ENCODE results near the gene ASIC1. TPM values are rescaled to one million over a fixed set of nuclear protein-coding genes. Genes with fewer than 3 reads are reported as not detected.

ASIC1 gene
- total RNA-seq, 8 experiments from 2014 or later: 1.3 to 14.5 (median 7.6) TPM

GRCh38 chr12:50069539-50069938 is 12.1 kb downstream of the ASIC1 start:
- WGBS, 10 experiments: 81 to 100% (median 100%) methylated on average over 1 to 3 of the region's 3 CpGs
- ATAC-seq (replicated peaks in 6 of 8): no peak
- Histone ChIP-seq H3K4me1 (replicated peaks in 1 of 2) (peaks cover 3% of the 10 kb centered on the region in 2 donors), H3K4me3 (no peak overlapping the region), H3K27ac (no peak overlapping the region)
- in situ Hi-C loops (cut with MboI; ENCODE audit: low pct_unique_long_range_greater_than_20kb in 2 of 9, low sequenced_read_pairs in 9 of 9, unreplicated experiment in 9 of 9): loop anchor here in 4 of 9 experiments (25.0 kb wide), 2 partner anchors 107 to 207 kb away; partner anchors contain the start of genes AQP2 (in 3 of the 4), AQP5 (in 3 of the 4) and AQP6 (in 3 of the 4)

DNA sequence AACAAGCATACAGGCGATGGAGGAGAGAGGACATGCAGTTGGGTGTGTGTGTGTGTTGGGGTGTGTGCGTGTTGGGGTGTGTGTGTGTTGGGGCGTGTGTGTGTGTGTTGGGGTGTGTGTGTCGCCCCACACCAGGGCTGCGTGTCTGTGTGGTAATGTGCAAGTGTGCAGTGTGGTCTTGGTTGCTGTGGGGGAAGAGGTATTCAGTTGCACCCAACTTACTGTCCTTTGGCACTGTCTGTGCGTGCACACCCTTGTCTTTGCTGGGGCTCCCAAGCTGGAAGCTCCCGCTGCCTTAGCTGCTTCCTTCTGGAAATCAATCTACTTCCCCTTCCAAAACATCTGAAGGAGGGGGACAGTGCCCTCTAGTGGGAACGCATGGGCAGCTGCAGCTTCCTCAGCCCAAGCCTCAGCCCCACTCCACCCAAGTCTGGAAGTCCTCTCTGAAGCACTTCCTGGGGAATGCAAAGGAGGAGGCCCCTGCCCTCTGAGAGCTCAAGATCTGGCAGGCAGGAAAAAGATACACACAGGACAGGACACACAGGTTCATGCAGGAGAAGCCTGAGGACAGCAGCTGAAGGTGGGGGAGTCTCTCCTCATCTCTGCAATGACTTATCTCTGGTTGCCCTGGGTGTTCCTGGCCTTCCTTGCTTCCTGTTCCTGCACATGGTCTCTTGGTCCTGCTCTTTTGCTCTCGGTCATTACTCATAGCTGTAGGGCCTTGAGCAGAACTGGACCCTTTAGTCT is 13.1 kb downstream of the ASIC1 start:
- peak; percentile 70 to 85 (median 76) for ATAC-seq (replicated peaks in 6 of 8)
- no peak overlapping the region for H3K4me3 ChIP-seq
- in situ Hi-C loops (cut with MboI; ENCODE audit: low pct_unique_long_range_greater_than_20kb in 2 of 9, low sequenced_read_pairs in 9 of 9, unreplicated experiment in 9 of 9): loop anchor here in 6 of 9 experiments (10.0 to 25.0 kb wide), 4 partner anchors 104 to 208 kb away; partner anchors contain the start of genes AQP5 (in 4 of the 6), AQP2 (in 3 of the 6) and AQP6 (in 3 of the 6)
- no peak overlapping the region for H3K27ac ChIP-seq
- H3K4me1 ChIP-seq (replicated peaks in 1 of 2): peaks cover 3% of the 10 kb centered on the region in 2 donors
- WGBS, 10 experiments: 0 to 67% (median 36%) methylated on average over 1 to 5 of the region's 9 CpGs; no CpG with 5 or more reads in 2 of the 10 experiments

- in situ Hi-C loops (cut with MboI; ENCODE audit: low pct_unique_long_range_greater_than_20kb in 2 of 9, low sequenced_read_pairs in 9 of 9, unreplicated experiment in 9 of 9): loop anchor here in 6 of 9 experiments (10.0 to 25.0 kb wide), 4 partner anchors 102 to 210 kb away; partner anchors contain the start of genes AQP5 (in 4 of the 6), AQP2 (in 3 of the 6) and AQP6 (in 3 of the 6)
- no peak for ATAC-seq (replicated peaks in 6 of 8)
- H3K4me3 ChIP-seq: no peak overlapping the region
- H3K4me1 ChIP-seq (replicated peaks in 1 of 2): peaks cover 3% of the 10 kb centered on the region in 2 donors
- WGBS, 10 experiments: 60 to 80% methylated on average over 1 to 2 of the region's 10 CpGs; no CpG with 5 or more reads in 8 of the 10 experiments
- H3K27ac ChIP-seq: no peak overlapping the region
Observed at GRCh38 chr12:50072198-50072907, 15.0 kb downstream of the ASIC1 start.

GRCh38 chr12:50073206-50073605 is 15.8 kb downstream of the ASIC1 start:
- no peak for ATAC-seq (replicated peaks in 6 of 8)
- Histone ChIP-seq H3K4me3 (no peak overlapping the region), H3K4me1 (replicated peaks in 1 of 2) (peaks cover 3% of the 10 kb centered on the region in 2 donors), H3K27ac (no peak overlapping the region)
- WGBS, 10 experiments: 86% methylated on average over 2 of the region's 7 CpGs; no CpG with 5 or more reads in 9 of the 10 experiments
- in situ Hi-C loops (cut with MboI; ENCODE audit: low pct_unique_long_range_greater_than_20kb in 2 of 9, low sequenced_read_pairs in 9 of 9, unreplicated experiment in 9 of 9): loop anchor here in 6 of 9 experiments (10.0 to 25.0 kb wide), 4 partner anchors 102 to 211 kb away; partner anchors contain the start of genes AQP5 (in 4 of the 6), AQP2 (in 3 of the 6) and AQP6 (in 3 of the 6)

DNA sequence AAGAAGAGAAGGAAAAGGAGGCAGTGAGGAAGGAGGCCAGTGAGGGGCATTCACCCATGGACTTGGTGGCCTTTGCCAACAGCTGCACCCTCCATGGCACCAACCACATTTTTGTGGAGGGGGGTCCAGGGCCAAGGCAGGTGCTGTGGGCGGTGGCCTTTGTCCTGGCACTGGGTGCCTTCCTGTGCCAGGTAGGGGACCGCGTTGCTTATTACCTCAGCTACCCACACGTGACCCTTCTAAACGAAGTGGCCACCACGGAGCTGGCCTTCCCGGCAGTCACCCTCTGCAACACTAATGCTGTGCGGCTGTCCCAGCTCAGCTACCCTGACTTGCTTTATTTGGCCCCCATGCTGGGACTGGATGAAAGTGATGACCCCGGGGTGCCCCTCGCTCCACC is 16.3 kb downstream of the ASIC1 start:
- 70 to 87% (median 75%) methylated on average over 3 to 6 of the region's 10 CpGs; no CpG with 5 or more reads in 6 of the 10 experiments for WGBS, 10 experiments
- in situ Hi-C loops (cut with MboI; ENCODE audit: low pct_unique_long_range_greater_than_20kb in 2 of 9, low sequenced_read_pairs in 9 of 9, unreplicated experiment in 9 of 9): loop anchor here in 6 of 9 experiments (10.0 to 25.0 kb wide), 4 partner anchors 101 to 211 kb away; partner anchors contain the start of genes AQP5 (in 4 of the 6), AQP2 (in 3 of the 6) and AQP6 (in 3 of the 6)
- Histone ChIP-seq H3K4me3 (no peak overlapping the region), H3K4me1 (replicated peaks in 1 of 2) (peaks cover 3% of the 10 kb centered on the region in 2 donors), H3K27ac (no peak overlapping the region)
- no peak for ATAC-seq (replicated peaks in 6 of 8)

GRCh38 chr12:50074936-50075807 is 17.8 kb downstream of the ASIC1 start:
- in situ Hi-C loops (cut with MboI; ENCODE audit: low pct_unique_long_range_greater_than_20kb in 2 of 9, low sequenced_read_pairs in 9 of 9, unreplicated experiment in 9 of 9): loop anchor here in 6 of 9 experiments (10.0 to 25.0 kb wide), 4 partner anchors 100 to 213 kb away; partner anchors contain the start of genes AQP5 (in 4 of the 6), AQP2 (in 3 of the 6) and AQP6 (in 3 of the 6)
- Histone ChIP-seq H3K4me1 (replicated peaks in 1 of 2) (peaks cover 2 to 3% of the 10 kb centered on the region in 2 donors), H3K27ac (no peak overlapping the region), H3K4me3 (no peak overlapping the region)
- WGBS, 10 experiments: 0 to 33% (median 20%) methylated on average over 1 to 2 of the region's 9 CpGs; no CpG with 5 or more reads in 6 of the 10 experiments
- ATAC-seq (replicated peaks in 6 of 8): peak; percentile 82 to 94 (median 94)

- H3K4me1 ChIP-seq (replicated peaks in 1 of 2): no peaks in the 10 kb centered on the region
- 86 to 100% methylated on average over 1 of the region's 1 CpG; no CpG with 5 or more reads in 8 of the 10 experiments for WGBS, 10 experiments
- no peak for ATAC-seq (replicated peaks in 6 of 8)
- in situ Hi-C loops (cut with MboI; ENCODE audit: low pct_unique_long_range_greater_than_20kb in 2 of 9, low sequenced_read_pairs in 9 of 9, unreplicated experiment in 9 of 9): loop anchor here in 2 of 9 experiments (10.0 kb wide), 2 partner anchors 99 to 111 kb away; partner anchors contain the start of gene AQP5 (in 1 of the 2)
- H3K27ac ChIP-seq: no peak overlapping the region
- H3K4me3 ChIP-seq: no peak overlapping the region
Observed at GRCh38 chr12:50075808-50076170, 18.4 kb downstream of the ASIC1 start.

DNA sequence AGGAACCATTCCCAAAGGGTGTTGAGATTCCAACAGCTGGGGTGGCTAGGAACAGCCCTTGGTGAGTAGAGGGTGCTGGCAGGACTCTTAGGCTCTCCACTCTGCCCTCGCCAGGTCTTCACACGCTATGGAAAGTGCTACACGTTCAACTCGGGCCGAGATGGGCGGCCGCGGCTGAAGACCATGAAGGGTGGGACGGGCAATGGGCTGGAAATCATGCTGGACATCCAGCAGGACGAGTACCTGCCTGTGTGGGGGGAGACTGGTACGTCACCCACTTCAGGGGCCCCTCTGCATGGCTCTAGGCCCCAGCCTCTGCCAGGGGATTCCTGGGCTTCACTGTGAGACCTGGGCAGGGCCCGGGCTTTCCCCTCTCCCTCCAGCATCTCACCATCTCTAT is 19.7 kb downstream of the ASIC1 start:
- 80 to 100% (median 85%) methylated on average over 1 to 8 of the region's 12 CpGs; no CpG with 5 or more reads in 5 of the 10 experiments for WGBS, 10 experiments
- Histone ChIP-seq H3K4me3 (no peak overlapping the region), H3K4me1 (replicated peaks in 1 of 2) (peaks cover 0 to 6% of the 10 kb centered on the region in 2 donors), H3K27ac (no peak overlapping the region)
- no peak for ATAC-seq (replicated peaks in 6 of 8)
- in situ Hi-C loops (cut with MboI; ENCODE audit: low pct_unique_long_range_greater_than_20kb in 2 of 9, low sequenced_read_pairs in 9 of 9, unreplicated experiment in 9 of 9): loop anchor here in 2 of 9 experiments (10.0 kb wide), 2 partner anchors 98 to 112 kb away; partner anchors contain the start of gene AQP5 (in 1 of the 2)

GRCh38 chr12:50078281-50078680 is 20.9 kb downstream of the ASIC1 start:
- Histone ChIP-seq H3K4me1 (replicated peaks in 1 of 2) (peaks cover 2 to 16% of the 10 kb centered on the region in 2 donors), H3K4me3 (no peak overlapping the region), H3K27ac (no peak overlapping the region)
- WGBS, 10 experiments: no CpG with 5 or more reads among the region's 10 CpGs
- in situ Hi-C loops (cut with MboI; ENCODE audit: low pct_unique_long_range_greater_than_20kb in 2 of 9, low sequenced_read_pairs in 9 of 9, unreplicated experiment in 9 of 9): loop anchor here in 2 of 9 experiments (10.0 kb wide), 2 partner anchors 97 to 113 kb away; partner anchors contain the start of gene AQP5 (in 1 of the 2)
- ATAC-seq (replicated peaks in 6 of 8): no peak

DNA sequence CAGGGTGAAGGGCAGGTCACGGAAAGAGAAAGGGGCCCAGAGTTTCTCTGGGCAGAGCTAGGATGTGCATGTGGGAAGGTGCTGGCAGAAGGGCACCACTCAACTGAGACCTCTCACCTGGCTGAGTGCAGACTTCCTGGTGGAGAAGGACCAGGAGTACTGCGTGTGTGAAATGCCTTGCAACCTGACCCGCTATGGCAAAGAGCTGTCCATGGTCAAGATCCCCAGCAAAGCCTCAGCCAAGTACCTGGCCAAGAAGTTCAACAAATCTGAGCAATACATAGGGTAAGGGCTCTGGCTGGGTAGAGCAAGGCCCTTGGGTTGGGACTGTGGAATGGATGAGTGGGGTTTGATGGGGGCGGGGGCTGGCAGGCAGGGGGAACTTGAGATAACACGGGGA is 22.4 kb downstream of the ASIC1 start:
- in situ Hi-C loops (cut with MboI; ENCODE audit: low pct_unique_long_range_greater_than_20kb in 2 of 9, low sequenced_read_pairs in 9 of 9, unreplicated experiment in 9 of 9): loop anchor here in 3 of 9 experiments (10.0 kb wide), 2 partner anchors 95 to 115 kb away; partner anchors contain the start of gene AQP5 (in 1 of the 3)

DNA sequence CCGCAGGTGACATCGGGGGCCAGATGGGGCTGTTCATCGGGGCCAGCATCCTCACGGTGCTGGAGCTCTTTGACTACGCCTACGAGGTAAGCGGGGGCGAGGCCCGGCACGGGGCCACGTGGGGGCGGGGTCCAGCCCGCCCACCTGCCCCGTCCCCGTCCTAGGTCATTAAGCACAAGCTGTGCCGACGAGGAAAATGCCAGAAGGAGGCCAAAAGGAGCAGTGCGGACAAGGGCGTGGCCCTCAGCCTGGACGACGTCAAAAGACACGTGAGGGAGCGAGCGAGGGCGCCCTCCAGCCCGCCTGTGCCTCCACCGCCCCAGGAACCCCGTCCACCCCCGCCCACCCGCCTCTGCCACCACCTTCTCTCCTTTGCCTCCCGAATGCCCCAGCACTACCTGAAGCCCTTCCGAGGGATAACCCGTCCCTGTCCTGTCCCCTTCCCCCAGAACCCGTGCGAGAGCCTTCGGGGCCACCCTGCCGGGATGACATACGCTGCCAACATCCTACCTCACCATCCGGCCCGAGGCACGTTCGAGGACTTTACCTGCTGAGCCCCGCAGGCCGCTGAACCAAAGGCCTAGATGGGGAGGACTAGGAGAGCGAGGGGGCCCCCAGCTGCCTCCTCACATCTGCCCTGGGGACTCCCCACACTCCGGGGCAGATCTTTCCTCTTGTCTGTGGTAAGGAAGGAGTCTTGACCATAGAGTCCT is 23.9 kb downstream of the ASIC1 start:
- peaks cover 8 to 24% of the 10 kb centered on the region in 2 donors for H3K4me1 ChIP-seq (replicated peaks in 1 of 2)
- H3K27ac ChIP-seq: no peak overlapping the region
- in situ Hi-C loops (cut with MboI; ENCODE audit: low pct_unique_long_range_greater_than_20kb in 2 of 9, low sequenced_read_pairs in 9 of 9, unreplicated experiment in 9 of 9): loop anchor here in 1 of 9 experiments (10.0 kb wide), 1 partner anchor 94 kb away; no protein-coding TSS in a partner anchor
- ATAC-seq (replicated peaks in 6 of 8): no peak
- no peak overlapping the region for H3K4me3 ChIP-seq
- 30 to 100% (median 53%) methylated on average over 1 to 3 of the region's 46 CpGs; no CpG with 5 or more reads in 5 of the 10 experiments for WGBS, 10 experiments

More for the DNA sequence above, 22.4 kb downstream of the ASIC1 start:
- no peak overlapping the region for H3K4me3 ChIP-seq
- H3K4me1 ChIP-seq (replicated peaks in 1 of 2): peaks cover 6 to 20% of the 10 kb centered on the region in 2 donors
- H3K27ac ChIP-seq: no peak overlapping the region
- 80 to 92% (median 88%) methylated on average over 1 to 3 of the region's 5 CpGs; no CpG with 5 or more reads in 7 of the 10 experiments for WGBS, 10 experiments
- ATAC-seq (replicated peaks in 6 of 8): no peak

All from motor neuron (in vitro differentiated cells).